ENCODE measurements around the gene DNAH17.
"Not testable (repeated sequence)": the region's sequence is repeated elsewhere in the genome, so short reads cannot be mapped to it uniquely, and the experiment has no call there.

DNA sequence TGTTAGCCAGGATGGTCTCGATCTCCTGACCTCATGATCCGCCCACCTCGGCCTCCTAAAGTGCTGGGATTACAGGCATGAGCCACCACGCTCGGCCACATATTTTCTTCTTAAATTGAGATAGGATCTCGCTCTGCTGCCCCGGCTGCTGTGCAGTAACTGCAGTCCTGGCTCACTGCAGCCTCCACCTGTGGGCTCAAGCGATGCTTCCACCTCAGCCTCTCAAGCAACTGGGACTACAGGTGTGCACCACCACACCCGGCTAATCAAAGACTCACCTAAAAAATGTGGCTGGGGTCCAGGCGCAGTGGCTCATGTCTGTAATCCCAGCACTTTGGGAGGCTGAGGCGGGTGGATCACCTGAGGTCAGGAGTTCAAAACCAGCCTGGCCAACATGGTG is 73.8 kb downstream of the DNAH17 start:
- TF ChIP-seq, protein P1, sequence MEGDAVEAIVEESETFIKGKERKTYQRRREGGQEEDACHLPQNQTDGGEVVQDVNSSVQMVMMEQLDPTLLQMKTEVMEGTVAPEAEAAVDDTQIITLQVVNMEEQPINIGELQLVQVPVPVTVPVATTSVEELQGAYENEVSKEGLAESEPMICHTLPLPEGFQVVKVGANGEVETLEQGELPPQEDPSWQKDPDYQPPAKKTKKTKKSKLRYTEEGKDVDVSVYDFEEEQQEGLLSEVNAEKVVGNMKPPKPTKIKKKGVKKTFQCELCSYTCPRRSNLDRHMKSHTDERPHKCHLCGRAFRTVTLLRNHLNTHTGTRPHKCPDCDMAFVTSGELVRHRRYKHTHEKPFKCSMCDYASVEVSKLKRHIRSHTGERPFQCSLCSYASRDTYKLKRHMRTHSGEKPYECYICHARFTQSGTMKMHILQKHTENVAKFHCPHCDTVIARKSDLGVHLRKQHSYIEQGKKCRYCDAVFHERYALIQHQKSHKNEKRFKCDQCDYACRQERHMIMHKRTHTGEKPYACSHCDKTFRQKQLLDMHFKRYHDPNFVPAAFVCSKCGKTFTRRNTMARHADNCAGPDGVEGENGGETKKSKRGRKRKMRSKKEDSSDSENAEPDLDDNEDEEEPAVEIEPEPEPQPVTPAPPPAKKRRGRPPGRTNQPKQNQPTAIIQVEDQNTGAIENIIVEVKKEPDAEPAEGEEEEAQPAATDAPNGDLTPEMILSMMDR (IDR thresholded peaks at IDR 0.05): not testable (repeated sequence)
- TF ChIP-seq EZH2 (IDR thresholded peaks at IDR 0.05; ENCODE audit: borderline replicate concordance, insufficient read depth, low read depth, low read length, poor library complexity, severe bottlenecking): not testable (repeated sequence)
